HG03064 (cell line): ENCODE data around the gene PSAP.

Experiments used
- ATAC-seq: cut with Tn5 transposase; IDR thresholded peaks from one replicate; pipeline ENCODE4 v1.9.1; 2021; ENCODE audit warnings: low read depth; ENCODE audit not compliant: unreplicated experiment

Gene PSAP

GRCh38 chr10:71845410-71846405 lies 5.3 kb downstream of the PSAP start:
- no peak for ATAC-seq

- no peak for ATAC-seq
Measured at GRCh38 chr10:71844695-71845094, 6.4 kb downstream of the PSAP start.

GRCh38 chr10:71844084-71844483 lies 7.0 kb downstream of the PSAP start:
- ATAC-seq = no peak

GRCh38 chr10:71842856-71843686 lies 8.0 kb downstream of the PSAP start:
- ATAC-seq = no peak

GRCh38 chr10:71842422-71842821 lies 8.6 kb downstream of the PSAP start:
- ATAC-seq = no peak

GRCh38 chr10:71840958-71841335 lies 10.1 kb downstream of the PSAP start:
- no peak for ATAC-seq

- no peak for ATAC-seq
Measured at GRCh38 chr10:71840177-71840957, 10.7 kb downstream of the PSAP start.

- ATAC-seq = no peak
Measured at GRCh38 chr10:71838264-71839211, 12.5 kb downstream of the PSAP start.

GRCh38 chr10:71837098-71837827 lies 13.8 kb downstream of the PSAP start:
- ATAC-seq = no peak

GRCh38 chr10:71836596-71836974 lies 14.5 kb downstream of the PSAP start:
- ATAC-seq = peak; percentile 29

GRCh38 chr10:71835671-71836595 lies 15.1 kb downstream of the PSAP start:
- ATAC-seq = peak; percentile 83

- no peak for ATAC-seq
Measured at GRCh38 chr10:71834343-71834674, 16.7 kb downstream of the PSAP start.

GRCh38 chr10:71833451-71834342 lies 17.4 kb downstream of the PSAP start:
- no peak for ATAC-seq

- ATAC-seq = no peak
Measured at GRCh38 chr10:71832967-71833366, 18.1 kb downstream of the PSAP start.

- no peak for ATAC-seq
Measured at GRCh38 chr10:71831646-71832552, 19.2 kb downstream of the PSAP start.

- no peak for ATAC-seq
Measured at GRCh38 chr10:71830726-71831125, 20.3 kb downstream of the PSAP start.
